Uterus (tissue), 4 donors: ENCODE data around the gene VPS35L. TPM values are rescaled to one million over a fixed set of nuclear protein-coding genes. Genes with fewer than 3 reads are reported as not detected.

Experiments
- DNase-seq, 2 donors: peaks; one replicate each; pipeline ENCODE4 v3.0.0-alpha.2; 2019 to 2020
- H3K27ac ChIP-seq, 2 donors: fragments of 200-600 bp; sonication (generic); 1 replicate in 1 of 2; 2 replicates in 1 of 2; pipeline ENCODE4 v1.5.1; 2016 to 2018
- H3K27me3 ChIP-seq, 2 donors: fragments of 200-600 bp; sonication (generic); one replicate each; pipeline ENCODE4 v1.5.1; 2018 to 2019; ENCODE audit warnings: control low read depth in 1 of 2
- H3K36me3 ChIP-seq, 2 donors: fragments of 200-600 bp; sonication (generic); one replicate each; pipeline ENCODE4 v1.5.1; 2019; ENCODE audit warnings: control low read depth in 1 of 2
- H3K4me1 ChIP-seq, 2 donors: fragments of 200-600 bp; sonication (generic); one replicate each; pipeline ENCODE4 v1.5.1; 2018 to 2019; ENCODE audit warnings: control low read depth in 1 of 2
- H3K4me3 ChIP-seq, 2 donors: fragments of 200-600 bp; sonication (generic); 1 replicate in 1 of 2; 2 replicates in 1 of 2; pipeline ENCODE4 v1.5.1; 2018 to 2019; ENCODE audit warnings: mild to moderate bottlenecking in 1 of 2
- H3K9me3 ChIP-seq, 2 donors: fragments of 200-600 bp; sonication (generic); one replicate each; pipeline ENCODE4 v1.5.1; 2019; ENCODE audit warnings: control low read depth in 1 of 2
- POLR2A ChIP-seq, 2 donors: fragments of 450-650 bp; IDR thresholded peaks; one replicate each; pipeline ENCODE4 v1.6.1; 2016; ENCODE audit warnings: antibody characterized with exemption in 2 of 2, mild to moderate bottlenecking in 1 of 2, moderate library complexity in 1 of 2
- intact Hi-C: fragments of 100-400 bp; cut with DNase I; formaldehyde crosslinking; loops from one replicate; pipeline ENCODE4 v1.15.1; 2023; ENCODE audit warnings: low total_unique reads
- total RNA-seq, 4 donors: library from RNA; depleted of rRNA in 3 of 4; stranded (reverse); fragments of >200 nt in 3 of 4; gene quantifications; one replicate each; pipeline versions ENCODE4 v1.1.0 to v1.2.4, GENCODE V29; 2014 to 2023
- TF ChIP-seq, protein P1 (sequence below), 4 experiments: fragments of 200-600 bp in 2 of 4; fragments of 450-650 bp in 2 of 4; sonication (generic) in 2 of 4; IDR thresholded peaks; one replicate each; pipeline ENCODE4 v1.5.1; 2016 to 2019; ENCODE audit warnings: antibody characterized with exemption in 4 of 4, mild to moderate bottlenecking in 2 of 4, moderate library complexity in 1 of 4
- donor health status: DM: yes; HTN: yes; CAD: no.

The VPS35L gene
- total RNA-seq, 4 donors from 2014 or later = 34.8 to 110 (median 88.2) TPM

DNA sequence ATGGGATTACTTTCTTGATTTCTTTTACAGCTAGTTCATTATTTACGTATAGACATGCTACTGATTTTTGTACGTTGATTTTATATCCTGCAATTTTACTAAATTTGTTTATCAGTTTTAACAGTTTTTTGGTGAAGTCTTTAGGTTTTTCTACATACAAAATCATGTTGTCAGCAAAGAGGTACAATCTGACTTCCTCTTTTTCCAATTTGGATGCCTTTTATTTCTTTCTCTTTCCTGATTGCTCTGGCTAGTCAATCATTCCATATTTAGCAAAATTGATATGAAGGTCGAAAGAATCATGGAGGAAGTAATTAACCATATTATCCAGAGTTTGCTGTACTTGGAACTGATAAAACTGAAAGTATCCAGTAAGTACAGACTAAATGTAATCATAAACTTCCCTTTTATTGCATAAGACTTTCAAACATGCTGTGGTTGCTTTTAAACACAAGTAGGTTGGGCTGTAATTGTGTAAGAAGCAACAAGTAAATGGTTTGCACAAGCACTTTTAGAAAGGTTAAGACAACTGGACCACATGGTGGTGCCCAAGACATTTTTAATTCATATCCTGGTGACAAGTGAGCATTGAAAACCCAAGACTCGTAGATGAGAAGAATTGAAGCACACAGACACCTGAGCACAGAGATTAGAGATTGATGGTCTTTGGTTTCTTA is 42.0 kb upstream of the VPS35L start:
- DNase-seq = no peak
- Histone ChIP-seq H3K4me3 (no peak overlapping the region), H3K27me3 (no peaks in the 10 kb centered on the region)

GRCh38 chr16:19515757-19516156 is 39.7 kb upstream of the VPS35L start:
- no peaks in the 10 kb centered on the region for H3K36me3 ChIP-seq
- no peak overlapping the region for H3K27ac ChIP-seq
- TF ChIP-seq, protein P1, sequence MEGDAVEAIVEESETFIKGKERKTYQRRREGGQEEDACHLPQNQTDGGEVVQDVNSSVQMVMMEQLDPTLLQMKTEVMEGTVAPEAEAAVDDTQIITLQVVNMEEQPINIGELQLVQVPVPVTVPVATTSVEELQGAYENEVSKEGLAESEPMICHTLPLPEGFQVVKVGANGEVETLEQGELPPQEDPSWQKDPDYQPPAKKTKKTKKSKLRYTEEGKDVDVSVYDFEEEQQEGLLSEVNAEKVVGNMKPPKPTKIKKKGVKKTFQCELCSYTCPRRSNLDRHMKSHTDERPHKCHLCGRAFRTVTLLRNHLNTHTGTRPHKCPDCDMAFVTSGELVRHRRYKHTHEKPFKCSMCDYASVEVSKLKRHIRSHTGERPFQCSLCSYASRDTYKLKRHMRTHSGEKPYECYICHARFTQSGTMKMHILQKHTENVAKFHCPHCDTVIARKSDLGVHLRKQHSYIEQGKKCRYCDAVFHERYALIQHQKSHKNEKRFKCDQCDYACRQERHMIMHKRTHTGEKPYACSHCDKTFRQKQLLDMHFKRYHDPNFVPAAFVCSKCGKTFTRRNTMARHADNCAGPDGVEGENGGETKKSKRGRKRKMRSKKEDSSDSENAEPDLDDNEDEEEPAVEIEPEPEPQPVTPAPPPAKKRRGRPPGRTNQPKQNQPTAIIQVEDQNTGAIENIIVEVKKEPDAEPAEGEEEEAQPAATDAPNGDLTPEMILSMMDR (IDR thresholded peaks at IDR 0.05) = no peak
- no peak for TF ChIP-seq POLR2A (IDR thresholded peaks at IDR 0.05)
- no peaks in the 10 kb centered on the region for H3K9me3 ChIP-seq
- H3K27me3 ChIP-seq = no peaks in the 10 kb centered on the region
- H3K4me1 ChIP-seq = no peaks in the 10 kb centered on the region
- intact Hi-C loops = no loop called here
- no peak for DNase-seq
- no peak overlapping the region for H3K4me3 ChIP-seq

More for the DNA sequence above, 42.0 kb upstream of the VPS35L start:
- Histone ChIP-seq H3K9me3 (no peaks in the 10 kb centered on the region), H3K27ac (no peak overlapping the region), H3K4me1 (no peaks in the 10 kb centered on the region), H3K36me3 (no peaks in the 10 kb centered on the region)
- TF ChIP-seq, protein P1 (IDR thresholded peaks at IDR 0.05) = no peak
- TF ChIP-seq POLR2A (IDR thresholded peaks at IDR 0.05) = no peak
- intact Hi-C loops = no loop called here

GRCh38 chr16:19517424-19518089 is 37.9 kb upstream of the VPS35L start:
- H3K4me3 ChIP-seq = no peak overlapping the region
- H3K4me1 ChIP-seq = no peaks in the 10 kb centered on the region
- no peak for TF ChIP-seq POLR2A (IDR thresholded peaks at IDR 0.05)
- TF ChIP-seq, protein P1 (IDR thresholded peaks at IDR 0.05) = no peak
- DNase-seq = no peak
- H3K27ac ChIP-seq = no peak overlapping the region
- H3K9me3 ChIP-seq = no peaks in the 10 kb centered on the region
- H3K36me3 ChIP-seq = no peaks in the 10 kb centered on the region
- no peaks in the 10 kb centered on the region for H3K27me3 ChIP-seq
- intact Hi-C loops = no loop called here

DNA sequence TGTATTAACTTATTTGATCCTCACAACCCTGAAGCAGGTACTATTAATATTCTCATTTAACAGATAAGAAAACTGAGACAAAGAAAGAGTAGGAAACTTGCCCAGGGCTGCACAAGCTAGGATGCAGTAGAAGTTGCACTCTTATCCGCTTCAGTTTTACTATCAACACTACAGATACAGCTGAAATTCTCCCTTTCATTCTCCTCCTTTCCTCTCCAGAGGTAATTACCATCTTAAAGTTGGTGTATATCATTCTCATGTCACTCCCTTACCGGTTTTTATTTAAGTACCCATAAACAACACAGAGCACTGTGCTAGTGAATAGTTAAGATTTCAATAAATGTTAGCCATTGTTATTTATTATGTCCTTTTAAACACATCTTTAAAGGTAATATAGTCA is 37.1 kb upstream of the VPS35L start:
- no peak overlapping the region for H3K27ac ChIP-seq
- TF ChIP-seq POLR2A (IDR thresholded peaks at IDR 0.05) = no peak
- TF ChIP-seq, protein P1 (IDR thresholded peaks at IDR 0.05) = no peak
- peaks cover 0 to 2% of the 10 kb centered on the region in 2 donors for H3K4me1 ChIP-seq

GRCh38 chr16:19520861-19521331 is 34.6 kb upstream of the VPS35L start:
- DNase-seq = no peak
- Histone ChIP-seq H3K27me3 (no peaks in the 10 kb centered on the region), H3K4me3 (peak overlapping the region; percentile 90 to 93), H3K9me3 (no peaks in the 10 kb centered on the region), H3K27ac (peak overlapping the region; percentile 83 to 95), H3K36me3 (no peaks in the 10 kb centered on the region), H3K4me1 (peaks cover 0 to 3% of the 10 kb centered on the region in 2 donors)
- no peak for TF ChIP-seq POLR2A (IDR thresholded peaks at IDR 0.05)
- TF ChIP-seq, protein P1 (IDR thresholded peaks at IDR 0.05) = no peak
- intact Hi-C loops = no loop called here

More for the DNA sequence above, 37.1 kb upstream of the VPS35L start:
- no peak overlapping the region for H3K4me3 ChIP-seq
- H3K27me3 ChIP-seq = no peaks in the 10 kb centered on the region
- intact Hi-C loops = no loop called here
- H3K9me3 ChIP-seq = no peaks in the 10 kb centered on the region
- H3K36me3 ChIP-seq = no peaks in the 10 kb centered on the region
- no peak for DNase-seq
